Measurements from ENCODE around the gene TMEM235.

TMEM235 gene

DNA sequence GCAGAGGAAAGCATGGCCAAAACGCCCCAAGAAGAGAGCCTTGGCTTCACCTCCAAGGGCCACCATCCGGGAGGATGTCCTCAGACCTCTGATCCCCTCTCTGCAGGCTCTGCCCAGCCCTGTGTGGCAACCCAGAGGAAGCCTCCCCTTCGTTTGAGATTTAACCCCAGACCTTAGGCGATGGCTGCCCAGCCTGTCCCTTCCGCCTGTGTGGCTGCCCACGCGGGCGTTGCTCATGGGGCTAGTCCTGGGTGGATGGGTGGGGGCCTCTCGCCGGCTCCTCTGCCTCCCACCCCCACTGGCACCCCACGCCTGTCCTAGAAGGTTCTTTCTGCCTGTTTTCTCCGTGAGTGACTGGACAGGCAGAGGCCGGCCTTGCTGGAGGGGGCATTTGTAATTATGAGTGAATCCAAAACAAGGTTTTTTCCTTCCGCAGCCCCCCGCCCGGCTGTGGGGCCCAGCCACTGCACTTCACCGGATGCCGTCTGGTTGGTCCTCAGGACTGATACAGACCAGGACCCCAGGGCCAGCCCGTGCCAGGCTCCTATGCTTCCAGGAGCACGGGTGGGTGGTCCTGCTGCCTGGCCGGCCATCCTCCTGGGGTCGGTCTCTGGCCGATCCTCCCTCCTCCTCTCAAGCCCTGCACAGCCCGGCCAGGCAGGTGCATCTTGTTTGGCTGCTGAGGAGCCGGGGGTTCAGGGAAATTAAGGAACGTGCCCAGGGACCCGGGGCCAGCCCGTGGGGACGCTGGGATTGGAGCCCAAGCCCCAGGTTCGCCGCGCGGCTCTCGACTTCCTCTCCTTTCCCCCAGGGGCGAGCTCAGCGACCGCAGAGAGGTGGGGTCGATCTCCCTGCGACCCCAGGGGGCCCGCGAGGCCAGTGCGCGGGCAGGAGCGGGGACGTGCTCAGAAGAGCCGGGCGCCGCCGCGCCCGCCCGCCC, at the start of gene TMEM235:
TMEM235 (plus strand) TSS at position 636 of the 940 bp plus-strand sequence. CDS start 393 bp downstream, outside the sequence.
- no peak for DNase-seq

DNA sequence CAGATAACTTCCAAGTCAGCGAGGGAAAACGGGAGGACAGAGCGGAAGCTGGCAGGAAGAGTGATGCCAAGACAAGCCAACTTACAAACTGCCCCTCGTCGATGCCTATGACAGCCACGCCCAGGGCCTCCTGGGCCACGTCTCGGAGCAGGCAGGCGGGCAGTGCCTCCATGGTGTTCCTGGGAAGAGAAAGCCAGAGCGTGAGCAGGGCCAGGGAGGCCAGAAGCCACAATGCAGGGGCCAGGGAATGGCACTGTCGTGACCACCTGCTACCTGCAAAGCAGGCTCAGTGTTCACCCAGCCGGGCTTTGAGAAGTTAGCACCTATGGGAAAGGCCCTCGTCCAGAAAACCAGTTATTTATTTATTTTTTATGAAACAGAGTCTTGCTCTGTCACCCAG, 48.9 kb upstream of the TMEM235 start:
- no peak for DNase-seq

GRCh38 chr17:78183916-78184315, 47.5 kb upstream of the TMEM235 start:
- no peak for DNase-seq

DNA sequence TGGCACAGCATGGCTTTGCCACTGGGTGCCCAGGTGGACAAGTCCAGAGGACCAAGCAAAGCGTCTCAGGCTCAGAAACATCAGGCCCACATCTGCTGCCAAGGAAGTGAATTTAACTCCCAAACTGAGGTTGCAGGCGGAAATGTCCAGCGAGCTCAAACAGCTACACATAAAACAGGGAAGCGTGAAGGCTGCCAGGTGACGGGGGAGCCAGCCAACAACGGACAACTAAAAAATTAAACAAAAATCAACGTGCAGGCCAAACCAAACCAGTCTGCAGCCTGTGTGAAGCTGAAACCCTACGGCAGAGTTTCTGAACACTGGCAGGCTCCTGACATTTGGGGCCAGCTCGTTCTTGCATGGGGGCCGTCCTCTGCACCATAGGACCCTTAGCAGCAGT, 47.1 kb upstream of the TMEM235 start:
- DNase-seq: no peak

DNA sequence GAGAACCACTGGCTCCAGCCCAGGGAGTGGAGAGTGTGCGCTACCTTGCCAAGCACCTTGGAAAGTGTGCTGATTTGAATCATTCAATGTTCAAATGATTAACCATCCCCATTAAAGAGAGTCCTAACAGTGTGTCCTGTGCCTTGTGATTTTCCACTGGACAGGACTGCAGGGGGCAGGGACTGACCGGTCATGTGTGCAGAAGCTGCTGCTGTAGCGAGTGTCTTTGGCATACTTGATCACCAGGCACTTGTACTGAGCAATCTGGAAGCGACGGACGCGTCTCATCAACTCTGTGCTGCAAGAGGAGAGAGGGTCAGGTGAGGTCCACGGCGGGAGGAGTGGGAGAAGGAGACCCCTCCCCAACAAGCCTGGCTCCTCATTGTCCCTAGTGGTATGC, 46.6 kb upstream of the TMEM235 start:
- DNase-seq: no peak

GRCh38 chr17:78185981-78186691, 45.3 kb upstream of the TMEM235 start:
- DNase-seq: no peak

GRCh38 chr17:78186692-78187595, 44.5 kb upstream of the TMEM235 start, which contains the start of the genes AFMID and TK1:
TSS of gene AFMID (plus strand) at chr17:78187362. CDS start at chr17:78187371, 9 bp downstream.
TSS of gene TK1 (minus strand) at chr17:78187052. CDS start at chr17:78186994, 58 bp downstream.
- peak; percentile 91 for DNase-seq

- DNase-seq: no peak
These were observed 34.7 kb upstream of the TMEM235 start for GRCh38 chr17:78196716-78197115.

DNA sequence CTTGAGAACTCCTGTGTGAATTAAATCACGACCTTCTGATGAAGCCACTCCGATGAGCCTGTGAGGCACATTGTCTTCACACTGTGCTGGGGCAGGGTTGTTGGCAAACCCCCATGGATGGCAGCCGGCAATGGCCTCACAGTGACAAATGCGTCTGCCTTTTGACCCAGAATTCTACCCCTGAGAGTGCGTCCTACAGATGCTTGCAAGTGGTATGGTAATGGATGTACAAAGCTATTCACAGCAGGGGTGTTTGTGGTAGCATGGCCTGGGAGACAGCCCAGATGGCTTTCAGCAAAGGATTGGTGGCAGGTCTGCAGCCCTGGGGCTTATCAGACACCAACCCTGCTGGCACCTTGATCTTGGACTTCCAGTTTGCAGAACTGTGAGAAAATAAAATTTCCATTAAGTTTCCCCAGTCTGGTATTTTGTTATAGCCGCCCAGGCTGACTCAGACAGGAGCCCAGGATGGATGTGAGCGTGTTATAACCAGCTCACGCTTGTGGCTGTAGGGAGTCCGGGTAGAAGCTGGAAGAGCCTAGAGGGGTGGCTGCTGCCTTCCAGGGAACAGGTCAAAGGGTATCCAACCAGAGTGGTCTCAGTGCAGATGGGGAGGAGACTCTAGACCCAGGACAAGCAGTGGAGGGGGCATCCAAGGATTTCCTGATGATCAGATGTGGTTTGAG, 34.1 kb upstream of the TMEM235 start:
- no peak for DNase-seq

DNA sequence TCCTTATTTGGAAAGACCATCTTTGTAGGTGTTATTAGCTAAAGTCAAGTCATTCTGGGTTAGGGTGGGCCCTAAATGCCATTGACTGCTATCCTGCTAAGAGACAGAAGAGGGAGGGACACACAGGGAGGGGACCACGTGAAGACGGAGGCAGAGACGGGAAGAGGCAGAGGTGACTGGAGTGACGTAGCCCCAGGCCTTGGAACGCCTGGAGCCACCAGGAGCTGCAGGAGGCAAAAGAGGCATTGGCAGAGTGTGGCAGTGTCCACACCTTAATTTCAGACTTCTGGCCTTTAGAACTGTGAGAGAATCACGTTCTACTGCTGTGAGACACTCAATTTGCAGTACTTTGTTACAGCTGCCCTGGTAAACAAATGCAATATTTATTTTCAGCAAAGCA, 31.0 kb upstream of the TMEM235 start:
- DNase-seq: no peak

- DNase-seq: no peak
These were observed 28.8 kb upstream of the TMEM235 start for GRCh38 chr17:78202666-78203065.

GRCh38 chr17:78204387-78205123, 26.9 kb upstream of the TMEM235 start:
- no peak for DNase-seq

GRCh38 chr17:78205124-78205775, 26.2 kb upstream of the TMEM235 start:
- DNase-seq: no peak

DNA sequence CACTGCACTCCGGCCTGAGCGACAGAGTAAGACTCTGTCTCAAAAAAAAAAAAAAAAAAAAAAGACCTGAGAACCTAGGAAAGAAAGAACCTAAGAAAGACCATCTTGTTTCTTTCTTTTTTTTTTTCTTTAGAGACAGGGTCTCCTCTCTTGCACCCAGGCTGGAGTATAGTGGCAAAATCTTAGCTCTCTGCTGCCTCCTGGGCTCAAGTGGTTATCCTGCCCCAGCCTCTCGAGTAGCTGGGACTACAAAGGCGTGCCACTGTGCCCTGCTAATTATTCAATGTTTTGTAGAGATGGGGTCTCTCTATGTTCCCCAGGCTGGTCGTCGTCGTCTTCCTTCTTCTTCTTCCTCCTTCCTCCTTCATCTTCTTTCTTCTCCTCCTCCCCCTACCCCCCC, 25.1 kb upstream of the TMEM235 start:
- no peak for DNase-seq

DNA sequence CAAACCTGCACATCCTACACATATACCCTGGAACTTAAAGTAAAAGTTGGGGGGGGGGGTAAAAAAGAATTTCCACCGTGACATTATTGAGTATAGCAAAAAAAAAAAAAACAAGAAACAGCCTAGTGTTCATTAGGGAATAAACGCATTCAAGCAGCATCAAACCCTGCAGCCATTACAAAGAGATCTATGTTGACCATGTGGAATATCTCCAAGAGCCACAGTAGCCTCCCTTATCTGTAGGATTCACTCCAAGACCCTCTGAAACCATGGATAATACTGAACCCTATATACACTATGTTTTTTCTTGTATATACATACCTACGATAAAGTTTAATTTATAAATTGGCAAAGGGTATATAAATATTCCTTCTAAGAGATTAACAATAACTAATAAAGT, 22.9 kb upstream of the TMEM235 start:
- no peak for DNase-seq

DNA sequence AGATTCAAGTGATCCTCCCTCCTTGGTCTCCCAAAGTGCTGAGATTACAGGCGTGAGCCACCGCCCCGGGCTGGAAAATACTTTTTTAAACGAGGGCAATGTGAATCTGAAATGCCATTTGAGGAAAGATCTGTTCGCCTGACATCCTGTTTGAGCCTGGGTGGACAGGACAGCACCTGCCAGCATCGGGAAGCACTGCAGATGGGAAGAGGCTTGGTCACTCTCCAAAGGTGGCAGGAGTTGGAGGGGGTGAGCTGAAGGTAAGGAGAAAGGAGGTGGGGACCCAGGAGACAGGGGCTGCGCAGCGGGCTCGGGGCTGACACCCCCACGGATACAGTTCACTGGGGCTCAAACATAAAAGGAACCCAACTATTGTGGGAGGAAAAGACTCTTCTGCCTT, 21.3 kb upstream of the TMEM235 start:
- no peak for DNase-seq

DNA sequence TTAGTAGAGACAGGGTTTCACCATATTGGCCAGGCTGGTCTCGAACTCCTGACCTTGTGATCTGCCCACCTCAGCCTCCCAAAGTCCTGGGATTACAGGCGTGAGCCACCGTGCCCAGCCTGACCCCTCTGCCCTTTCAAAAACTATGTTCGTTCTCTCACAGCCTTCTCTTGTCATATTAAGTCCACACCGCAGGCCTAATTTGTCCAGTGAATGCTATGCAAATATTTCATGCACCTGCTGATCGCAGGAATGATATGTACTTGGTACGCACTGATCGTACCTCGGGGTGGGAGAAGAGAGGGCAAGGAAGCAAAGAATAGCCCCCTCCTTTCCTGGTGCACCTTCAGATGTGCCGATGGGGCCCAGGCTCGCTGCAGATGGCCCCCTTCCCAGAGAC, 20.4 kb upstream of the TMEM235 start:
- DNase-seq: no peak

DNA sequence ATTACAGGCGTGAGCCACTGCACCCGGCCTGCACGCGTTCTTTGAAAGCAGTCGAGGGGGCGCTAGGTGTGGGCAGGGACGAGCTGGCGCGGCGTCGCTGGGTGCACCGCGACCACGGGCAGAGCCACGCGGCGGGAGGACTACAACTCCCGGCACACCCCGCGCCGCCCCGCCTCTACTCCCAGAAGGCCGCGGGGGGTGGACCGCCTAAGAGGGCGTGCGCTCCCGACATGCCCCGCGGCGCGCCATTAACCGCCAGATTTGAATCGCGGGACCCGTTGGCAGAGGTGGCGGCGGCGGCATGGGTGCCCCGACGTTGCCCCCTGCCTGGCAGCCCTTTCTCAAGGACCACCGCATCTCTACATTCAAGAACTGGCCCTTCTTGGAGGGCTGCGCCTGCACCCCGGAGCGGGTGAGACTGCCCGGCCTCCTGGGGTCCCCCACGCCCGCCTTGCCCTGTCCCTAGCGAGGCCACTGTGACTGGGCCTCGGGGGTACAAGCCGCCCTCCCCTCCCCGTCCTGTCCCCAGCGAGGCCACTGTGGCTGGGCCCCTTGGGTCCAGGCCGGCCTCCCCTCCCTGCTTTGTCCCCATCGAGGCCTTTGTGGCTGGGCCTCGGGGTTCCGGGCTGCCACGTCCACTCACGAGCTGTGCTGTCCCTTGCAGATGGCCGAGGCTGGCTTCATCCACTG, 17.3 kb upstream of the TMEM235 start, which contains the start of gene BIRC5:
BIRC5 (plus strand) TSS at position 238 of the 690 bp plus-strand sequence; CDS start at position 302, 64 bp downstream.
- DNase-seq: peak; percentile 92

- DNase-seq: no peak
These were observed 16.7 kb upstream of the TMEM235 start for GRCh38 chr17:78214706-78215061.

Data from stimulated activated CD4-positive, alpha-beta T cell treated with anti-CD3 and anti-CD28 coated beads, Interleukin-4, amount 100 ng/mL, for 24 hours (primary cell).